Tibial artery (tissue), 4 donors: Measurements from ENCODE around the gene CYP17A1.
A peak's percentile ranks its signal among the peaks of the same experiment; 100 is the strongest.
"Not testable (repeated sequence)": the region's sequence is repeated elsewhere in the genome, so short reads cannot be mapped to it uniquely, and the experiment has no call there.

Experiments
- DNase-seq, 2 donors: peaks; one replicate each; pipeline ENCODE4 v3.0.0-alpha.2; 2019
- H3K27ac ChIP-seq, 2 donors: fragments of 200-600 bp; sonication (generic) in 1 of 2; 1 replicate in 1 of 2; 2 replicates in 1 of 2; pipeline ENCODE4 v1.5.1; 2018 to 2019; ENCODE audit warnings: mild to moderate bottlenecking in 1 of 2
- H3K27me3 ChIP-seq, 2 donors: fragments of 200-600 bp; sonication (generic) in 1 of 2; one replicate each; pipeline versions ENCODE4 v1.5.1 to v1.6.0; 2016 to 2019
- H3K36me3 ChIP-seq, 3 donors: fragments of 200-600 bp; sonication (generic) in 2 of 3; one replicate each; pipeline ENCODE4 v1.5.1; 2016 to 2019; ENCODE audit warnings: mild to moderate bottlenecking in 2 of 3
- H3K4me1 ChIP-seq, 4 donors: fragments of 200-600 bp; sonication (generic) in 2 of 4; 1 replicate in 3 of 4; 2 replicates in 1 of 4; pipeline ENCODE4 v1.5.1; 2016 to 2019
- H3K4me3 ChIP-seq, 2 donors: fragments of 200-600 bp; sonication (generic) in 1 of 2; 1 replicate in 1 of 2; 2 replicates in 1 of 2; pipeline ENCODE4 v1.5.1; 2018 to 2019; ENCODE audit warnings: mild to moderate bottlenecking in 2 of 2
- H3K9me3 ChIP-seq, 3 donors: fragments of 200-600 bp; sonication (generic) in 1 of 3; one replicate each; pipeline ENCODE4 v1.5.1; 2016 to 2019
- CTCF ChIP-seq, 2 experiments: fragments of 200-600 bp in 1 of 2; fragments of 450-650 bp in 1 of 2; IDR thresholded peaks; one replicate each; pipeline ENCODE4 v1.5.1; 2017 to 2019; ENCODE audit warnings: antibody characterized with exemption in 2 of 2, mild to moderate bottlenecking in 1 of 2, moderate library complexity in 1 of 2
- intact Hi-C: fragments of 100-400 bp; cut with DNase I; formaldehyde crosslinking; loops from one replicate; pipeline ENCODE4 v1.15.0; 2023; ENCODE audit warnings: low total_unique reads

CYP17A1 gene

GRCh38 chr10:102831322-102832071 is 5.7 kb downstream of the CYP17A1 start:
- Histone ChIP-seq H3K27ac (no peak overlapping the region), H3K27me3 (no peaks in the 10 kb centered on the region), H3K4me3 (no peak overlapping the region), H3K4me1 (peaks cover 0 to 7% (median 2%) of the 10 kb centered on the region in 4 donors), H3K36me3 (peaks cover 0 to 12% (median 6%) of the 10 kb centered on the region in 3 donors), H3K9me3 (no peaks in the 10 kb centered on the region)
- TF ChIP-seq CTCF (IDR thresholded peaks at IDR 0.05), result no peak
- DNase-seq, result no peak
- intact Hi-C loops, result loop anchor here (10.0 kb wide), 1 partner anchor 413 kb away; the partner anchor contains the start of gene RPEL1

GRCh38 chr10:102827597-102827975 is 9.6 kb downstream of the CYP17A1 start:
- no peak overlapping the region for H3K27ac ChIP-seq
- intact Hi-C loops, result no loop called here
- no peak for DNase-seq
- peaks cover 0 to 12% (median 6%) of the 10 kb centered on the region in 3 donors for H3K36me3 ChIP-seq
- no peak overlapping the region for H3K4me3 ChIP-seq
- H3K4me1 ChIP-seq, result no peaks in the 10 kb centered on the region
- TF ChIP-seq CTCF (IDR thresholded peaks at IDR 0.05), result no peak
- H3K9me3 ChIP-seq, result no peaks in the 10 kb centered on the region
- H3K27me3 ChIP-seq, result no peaks in the 10 kb centered on the region

GRCh38 chr10:102826148-102826796 is 10.9 kb downstream of the CYP17A1 start:
- TF ChIP-seq CTCF (IDR thresholded peaks at IDR 0.05), result no peak
- intact Hi-C loops, result no loop called here
- Histone ChIP-seq H3K27ac (no peak overlapping the region), H3K27me3 (no peaks in the 10 kb centered on the region), H3K4me1 (no peaks in the 10 kb centered on the region), H3K4me3 (no peak overlapping the region), H3K9me3 (no peaks in the 10 kb centered on the region), H3K36me3 (peaks cover 0 to 12% (median 6%) of the 10 kb centered on the region in 3 donors)
- DNase-seq, result no peak

- Histone ChIP-seq H3K27ac (no peak overlapping the region), H3K36me3 (peaks cover 0 to 7% (median 6%) of the 10 kb centered on the region in 3 donors), H3K9me3 (no peaks in the 10 kb centered on the region), H3K4me3 (no peak overlapping the region), H3K27me3 (no peaks in the 10 kb centered on the region), H3K4me1 (no peaks in the 10 kb centered on the region)
- intact Hi-C loops, result no loop called here
- DNase-seq, result no peak
- TF ChIP-seq CTCF (IDR thresholded peaks at IDR 0.05), result no peak
These were observed 12.5 kb downstream of the CYP17A1 start for GRCh38 chr10:102824664-102825063.

- Histone ChIP-seq H3K4me3 (no peak overlapping the region), H3K36me3 (peaks cover 0 to 2% (median 0%) of the 10 kb centered on the region in 3 donors), H3K4me1 (peaks cover 0 to 13% (median 2%) of the 10 kb centered on the region in 4 donors), H3K27me3 (no peaks in the 10 kb centered on the region), H3K27ac (no peak overlapping the region), H3K9me3 (no peaks in the 10 kb centered on the region)
- no peak for DNase-seq
- intact Hi-C loops, result no loop called here
- no peak for TF ChIP-seq CTCF (IDR thresholded peaks at IDR 0.05)
These were observed 15.0 kb downstream of the CYP17A1 start for GRCh38 chr10:102822222-102822621.

- H3K4me3 ChIP-seq, intact Hi-C loops: not testable (repeated sequence)
- peak overlapping the region; percentile 20 to 96 for H3K27ac ChIP-seq
These were observed 17.2 kb downstream of the CYP17A1 start for GRCh38 chr10:102820008-102820407.

More at GRCh38 chr10:102820008-102820407, 17.2 kb downstream of the CYP17A1 start:
- not testable (repeated sequence) for H3K36me3 ChIP-seq, H3K9me3 ChIP-seq, DNase-seq, H3K27me3 ChIP-seq
- peaks cover 0 to 35% (median 20%) of the 10 kb centered on the region in 4 donors for H3K4me1 ChIP-seq
